Measurements from ENCODE around the gene SYT17.

Gene SYT17, protein sequence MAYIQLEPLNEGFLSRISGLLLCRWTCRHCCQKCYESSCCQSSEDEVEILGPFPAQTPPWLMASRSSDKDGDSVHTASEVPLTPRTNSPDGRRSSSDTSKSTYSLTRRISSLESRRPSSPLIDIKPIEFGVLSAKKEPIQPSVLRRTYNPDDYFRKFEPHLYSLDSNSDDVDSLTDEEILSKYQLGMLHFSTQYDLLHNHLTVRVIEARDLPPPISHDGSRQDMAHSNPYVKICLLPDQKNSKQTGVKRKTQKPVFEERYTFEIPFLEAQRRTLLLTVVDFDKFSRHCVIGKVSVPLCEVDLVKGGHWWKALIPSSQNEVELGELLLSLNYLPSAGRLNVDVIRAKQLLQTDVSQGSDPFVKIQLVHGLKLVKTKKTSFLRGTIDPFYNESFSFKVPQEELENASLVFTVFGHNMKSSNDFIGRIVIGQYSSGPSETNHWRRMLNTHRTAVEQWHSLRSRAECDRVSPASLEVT

DNA sequence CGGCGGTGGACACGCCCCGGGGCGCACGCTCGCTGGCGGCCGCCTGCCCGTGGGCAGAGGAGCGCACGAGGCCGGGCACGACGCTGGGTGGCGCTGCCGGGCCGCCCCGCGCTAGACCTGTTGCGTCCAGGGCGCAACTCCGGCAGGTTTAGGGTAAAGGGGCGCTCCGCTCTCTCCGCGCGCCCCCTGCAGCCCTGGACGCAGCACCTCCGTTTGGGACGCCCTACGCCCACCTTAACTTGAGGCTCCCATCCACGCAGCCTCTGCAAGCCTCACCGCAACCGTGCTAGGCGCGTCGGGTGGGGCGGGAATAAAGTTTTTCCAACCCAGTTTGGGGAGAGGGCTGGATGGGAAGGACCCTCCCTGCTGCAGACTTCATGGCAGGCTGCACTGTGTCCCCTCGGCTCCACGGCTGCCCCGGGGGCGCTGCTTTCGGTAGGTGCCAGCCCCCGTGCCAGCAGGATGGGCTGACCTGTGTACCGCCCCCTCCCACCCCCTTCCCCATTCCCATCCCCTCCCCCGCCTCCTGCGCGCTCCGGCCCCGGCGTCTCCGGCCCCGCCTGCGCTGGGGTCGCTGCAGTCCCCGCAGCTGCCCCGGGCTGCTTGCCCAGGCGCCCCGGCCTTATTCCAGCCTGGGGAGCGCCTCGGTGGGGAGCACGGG is at the start of gene SYT17:
TSS of gene SYT17 (plus strand) at position 531 of the 661 bp plus-strand sequence. CDS start 407 bp downstream, outside the sequence.
- no peak for DNase-seq (ENCODE audit: low spot score)

DNA sequence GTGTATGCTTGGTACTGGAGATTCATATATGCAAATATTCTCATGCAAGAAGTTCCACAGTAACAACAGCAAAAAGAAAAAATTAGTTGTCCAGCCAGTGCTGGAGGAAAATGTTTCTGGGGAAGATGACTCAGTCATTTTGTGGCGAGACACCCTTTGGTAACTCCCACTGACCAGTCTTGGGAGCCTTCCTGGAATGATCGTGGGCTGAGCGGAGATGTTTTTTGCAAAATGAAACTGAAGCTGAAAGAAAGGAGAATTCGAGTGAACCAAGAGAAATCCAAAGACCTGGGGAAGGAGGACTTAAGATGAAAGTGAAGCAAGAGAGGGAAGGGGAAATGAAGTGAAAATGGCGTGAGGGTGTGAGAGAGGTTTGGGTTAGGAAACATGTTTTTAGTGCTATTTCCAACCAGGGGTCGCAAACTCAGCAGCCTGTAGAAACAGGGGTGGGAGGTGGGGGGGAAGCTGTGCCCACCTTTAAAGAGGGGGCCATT is 49.1 kb upstream of the SYT17 start:
- no peak for DNase-seq (ENCODE audit: low spot score)

DNA sequence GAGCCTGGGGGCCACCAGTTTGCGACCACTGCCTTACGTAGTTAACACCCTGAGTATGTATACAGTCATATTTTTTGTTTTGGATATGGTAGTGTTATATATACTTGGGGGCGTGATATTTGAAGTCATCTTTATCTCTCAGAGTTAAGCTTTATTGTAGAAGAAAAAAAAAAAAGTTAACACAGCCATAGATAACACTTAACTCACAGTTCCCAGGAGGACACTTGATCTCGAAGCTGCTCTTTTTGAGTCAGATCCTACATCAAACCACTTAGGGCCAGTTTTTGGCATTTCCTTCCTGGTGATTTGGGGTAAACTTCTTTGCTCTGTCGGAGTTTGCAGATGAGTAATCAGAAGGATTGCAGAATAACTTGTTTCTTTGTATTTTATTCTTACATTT is 48.5 kb upstream of the SYT17 start:
- no peak for DNase-seq (ENCODE audit: low spot score)

DNA sequence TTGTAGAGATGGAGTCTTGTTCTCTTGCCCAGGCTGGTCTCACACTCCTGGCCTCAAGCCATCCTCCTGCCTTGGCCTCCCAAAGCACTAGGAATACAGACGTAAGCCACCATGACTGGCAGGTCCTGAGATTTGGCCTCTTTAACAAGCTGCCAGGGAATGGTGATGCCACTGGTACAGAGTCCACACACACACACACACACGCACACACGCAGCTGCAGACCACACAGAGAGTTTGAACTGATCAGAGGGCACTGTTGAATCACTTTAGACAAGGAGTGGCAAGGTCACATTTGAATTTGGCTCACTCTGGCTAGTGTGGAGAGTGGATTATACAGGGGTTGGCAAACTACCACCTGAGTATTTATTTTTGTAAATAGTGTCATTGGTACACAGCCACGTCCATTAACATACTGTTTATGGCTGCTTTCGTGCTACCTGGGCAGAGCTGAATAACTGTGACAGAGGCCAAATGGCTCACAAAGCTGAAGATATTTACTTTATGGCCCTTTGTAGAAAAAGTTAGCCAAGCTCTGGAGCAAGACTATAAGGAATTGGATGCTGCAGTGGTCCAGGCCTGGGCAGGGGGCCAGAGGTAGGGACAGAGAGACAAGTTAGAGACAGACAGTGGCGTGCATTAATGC is 44.4 kb upstream of the SYT17 start:
- no peak for DNase-seq (ENCODE audit: low spot score)

DNA sequence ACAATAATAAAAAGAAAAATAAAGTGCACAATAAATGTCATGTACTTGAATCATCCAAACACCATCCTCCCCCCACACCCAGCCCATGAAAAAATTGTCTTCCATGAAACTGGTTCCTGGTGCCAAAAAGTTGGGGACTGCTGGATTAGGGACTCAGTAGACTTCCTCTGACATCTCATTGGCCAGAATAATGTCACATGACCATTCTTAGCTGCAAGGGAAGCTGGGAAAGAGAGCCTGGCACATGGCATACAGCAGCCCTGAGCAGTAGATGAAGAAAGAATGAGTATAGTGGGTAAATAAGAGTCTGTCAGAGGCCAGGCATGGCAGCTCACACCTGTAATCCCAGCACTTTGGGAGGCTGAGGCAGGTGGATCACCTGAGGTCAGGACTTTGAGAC is 41.7 kb upstream of the SYT17 start:
- DNase-seq (ENCODE audit: low spot score): no peak

DNA sequence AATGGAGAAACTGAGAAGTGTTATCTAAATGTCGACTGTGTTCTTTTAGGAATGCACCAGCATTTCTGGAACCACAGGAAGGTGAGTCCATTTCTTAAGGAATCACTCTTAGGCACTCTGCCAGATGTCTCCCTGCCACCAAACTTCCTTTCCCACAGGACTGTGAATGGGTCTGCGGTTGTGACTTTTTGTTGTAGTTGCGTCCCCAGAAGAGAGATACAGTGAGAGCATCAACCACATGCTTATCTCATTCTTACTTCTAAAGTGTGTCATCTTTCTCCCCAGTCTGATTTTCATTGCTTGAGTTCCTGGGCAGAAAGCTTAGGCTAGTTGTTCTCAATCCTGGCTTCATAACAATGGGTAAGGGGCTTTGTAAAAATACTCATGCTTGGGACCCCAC is 40.8 kb upstream of the SYT17 start:
- no peak for DNase-seq (ENCODE audit: low spot score)

DNA sequence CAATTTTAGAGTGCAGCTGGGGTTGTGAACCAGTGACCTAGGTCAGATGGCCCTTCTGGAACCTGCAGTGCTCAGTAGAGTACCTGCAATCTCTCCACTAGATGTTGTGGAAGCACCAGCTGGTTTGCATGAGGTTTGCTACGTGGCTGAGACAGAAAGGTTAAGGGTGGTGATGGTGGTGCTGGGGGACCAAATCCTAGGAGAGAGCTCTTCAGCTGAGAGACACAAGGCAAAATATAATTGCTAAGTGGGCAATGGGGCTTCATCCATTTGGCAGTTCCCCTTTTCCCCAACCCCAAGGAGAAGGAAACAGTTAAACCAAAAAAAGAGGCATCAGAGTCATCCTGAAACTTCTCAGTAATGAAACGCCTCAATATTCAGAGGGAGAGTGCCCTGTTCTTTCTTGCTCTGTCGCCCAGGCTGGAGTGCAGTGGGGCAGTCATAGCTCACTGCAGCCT is 40.3 kb upstream of the SYT17 start:
- no peak for DNase-seq (ENCODE audit: low spot score)

DNA sequence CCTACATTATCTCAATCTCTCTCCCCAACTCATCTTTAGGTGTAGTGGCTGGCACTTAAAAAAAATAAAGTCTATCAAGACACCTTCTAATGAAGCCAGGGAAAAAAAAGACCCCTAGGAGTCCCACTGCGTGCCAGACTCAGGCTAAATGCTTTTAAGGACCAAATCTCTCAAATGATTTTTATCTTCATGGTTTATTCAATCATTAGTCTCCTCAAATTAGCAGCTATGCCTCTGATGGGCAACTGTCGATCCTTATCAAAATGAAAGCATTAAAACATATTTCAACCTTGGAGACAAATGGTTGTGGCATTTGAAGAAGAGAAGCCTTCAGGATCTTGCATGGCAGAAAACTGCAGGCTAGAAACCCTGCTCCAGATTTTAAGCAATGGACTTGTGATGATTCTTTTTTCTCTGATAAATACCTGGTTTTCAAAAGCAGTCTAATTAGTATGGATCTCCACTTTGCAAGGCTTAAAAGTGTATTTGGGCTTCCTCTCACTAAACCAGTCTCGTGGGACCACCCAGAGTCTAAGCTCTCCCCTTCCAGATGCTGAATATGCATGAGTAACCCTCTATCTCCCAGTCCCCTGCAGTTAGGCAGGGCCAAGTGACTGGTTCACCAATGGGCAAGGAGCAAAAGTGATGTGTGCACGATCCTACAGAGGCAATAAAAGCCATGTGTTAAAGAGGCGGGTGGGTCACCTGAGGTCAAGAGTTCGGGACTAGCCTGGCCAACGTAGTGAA is 39.4 kb upstream of the SYT17 start:
- DNase-seq (ENCODE audit: low spot score): no peak

DNA sequence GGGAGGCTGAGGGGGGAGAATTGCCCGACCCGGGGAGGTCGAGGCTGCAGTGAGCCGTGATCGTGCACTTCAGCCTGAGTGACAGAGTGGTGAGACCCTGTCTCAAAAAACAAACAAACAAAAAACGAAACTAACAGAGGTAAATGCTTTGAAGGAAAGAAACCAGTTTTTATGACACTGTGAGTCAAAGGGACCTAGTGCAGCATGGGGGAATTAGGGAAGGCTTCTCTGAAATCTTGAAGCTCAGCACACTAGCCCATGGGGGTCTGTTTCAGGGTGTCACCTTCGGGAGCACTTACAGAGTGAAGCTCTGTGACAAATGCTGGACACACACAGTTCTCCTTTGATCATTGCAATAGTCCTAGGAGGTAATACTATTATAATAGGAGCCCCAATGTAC is 37.7 kb upstream of the SYT17 start:
- no peak for DNase-seq (ENCODE audit: low spot score)

DNA sequence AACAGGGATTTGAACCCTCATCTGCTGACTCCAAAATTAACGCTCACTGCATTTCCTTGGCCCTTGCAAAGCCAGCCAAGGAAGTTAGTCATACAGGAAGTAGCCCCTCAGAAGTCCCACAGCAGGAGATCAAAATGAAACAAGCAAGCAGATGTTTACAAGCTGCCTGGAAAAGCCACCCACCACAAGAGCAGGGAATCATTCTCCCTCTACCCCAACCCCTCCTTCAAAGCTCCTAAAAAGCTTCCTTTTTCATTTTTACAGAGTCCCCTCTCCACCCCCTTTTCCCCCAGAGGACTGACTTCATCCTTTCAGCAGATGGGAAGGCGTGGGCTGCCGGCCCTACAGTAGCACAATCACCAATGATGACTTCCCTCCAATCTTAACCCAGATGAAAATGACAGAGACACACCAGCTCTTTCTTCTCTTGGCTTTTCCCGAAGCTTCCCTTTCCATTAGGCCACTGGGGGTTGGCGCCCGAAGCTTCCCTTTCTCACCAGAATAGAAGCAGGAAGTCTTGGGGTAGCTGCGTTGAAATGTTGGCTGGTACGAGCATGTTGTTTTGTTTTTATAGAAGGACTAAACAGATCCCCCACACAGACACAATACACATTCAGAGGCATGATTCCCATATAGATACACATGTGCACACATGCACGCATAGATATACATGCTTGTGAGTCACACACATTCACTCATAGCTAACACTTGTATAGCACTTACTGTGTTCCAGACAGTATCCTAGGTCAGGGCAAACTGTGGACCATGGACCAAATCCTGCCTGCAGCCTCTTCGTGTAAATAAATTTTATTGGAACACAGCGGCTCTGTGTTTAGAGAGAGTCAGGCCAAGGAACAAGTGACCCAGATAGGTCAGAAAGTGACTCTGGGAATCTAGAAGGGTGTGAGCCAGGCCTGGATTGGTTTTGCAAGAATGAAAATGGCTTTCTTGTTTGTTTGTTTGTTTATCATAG is 36.9 kb upstream of the SYT17 start:
- DNase-seq (ENCODE audit: low spot score): no peak

DNA sequence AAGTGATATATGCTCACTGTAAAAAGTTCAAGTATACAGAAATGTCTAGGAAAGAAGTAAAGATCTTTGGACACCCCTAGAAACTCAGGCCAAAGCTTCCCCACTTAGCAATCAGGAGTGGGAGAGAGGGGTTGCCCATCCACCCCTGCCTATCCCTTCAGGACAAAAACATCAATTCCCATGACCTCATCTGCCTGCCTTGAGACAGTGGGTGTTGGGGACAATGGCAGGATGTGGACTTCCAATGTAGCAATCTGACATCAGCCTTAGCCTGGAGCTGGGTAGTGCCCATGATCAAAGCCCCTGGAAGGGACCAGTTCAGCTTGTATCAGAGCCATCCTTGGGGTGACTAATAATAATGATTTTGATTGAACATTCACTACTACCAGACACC is 36.2 kb upstream of the SYT17 start:
- DNase-seq (ENCODE audit: low spot score): no peak

DNA sequence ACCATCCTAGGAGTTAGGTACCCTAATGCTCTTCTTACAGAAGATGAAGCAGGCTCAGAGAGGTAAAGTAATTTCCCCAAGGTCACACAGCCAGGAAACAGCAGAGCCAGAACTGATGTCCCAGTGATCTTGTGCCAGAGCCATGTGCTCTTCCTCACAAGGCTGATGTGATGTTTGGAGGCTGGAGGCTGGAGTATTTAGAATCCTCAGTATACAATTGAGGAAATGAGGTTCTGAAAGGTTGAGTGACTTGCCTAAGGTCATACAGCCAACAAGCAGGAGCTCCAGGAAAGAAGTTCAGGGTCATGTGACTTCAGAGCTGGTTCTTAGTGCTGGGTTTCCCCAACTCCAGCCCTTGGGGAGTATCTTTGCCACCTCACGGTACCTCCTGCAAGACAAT is 35.8 kb upstream of the SYT17 start:
- no peak for DNase-seq (ENCODE audit: low spot score)

DNA sequence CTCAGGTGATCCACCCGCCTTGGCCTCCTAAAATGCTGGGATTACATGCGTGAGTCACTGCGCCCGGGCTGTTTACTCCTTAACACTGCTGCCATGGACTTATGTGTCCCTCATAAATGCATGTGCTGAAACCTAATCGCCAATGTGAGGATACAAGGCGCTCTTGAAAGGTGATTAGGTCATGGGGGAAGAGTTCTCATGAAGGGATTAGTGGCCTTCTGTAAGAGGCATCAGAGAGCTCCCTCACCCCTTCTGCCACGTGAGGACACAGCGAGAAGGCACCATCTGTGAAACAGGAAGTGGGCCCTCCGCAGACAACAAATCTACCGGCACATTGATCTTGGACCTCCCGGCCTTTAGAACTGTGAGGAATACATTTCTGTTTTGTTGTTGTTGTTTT is 35.1 kb upstream of the SYT17 start:
- DNase-seq (ENCODE audit: low spot score): no peak

DNA sequence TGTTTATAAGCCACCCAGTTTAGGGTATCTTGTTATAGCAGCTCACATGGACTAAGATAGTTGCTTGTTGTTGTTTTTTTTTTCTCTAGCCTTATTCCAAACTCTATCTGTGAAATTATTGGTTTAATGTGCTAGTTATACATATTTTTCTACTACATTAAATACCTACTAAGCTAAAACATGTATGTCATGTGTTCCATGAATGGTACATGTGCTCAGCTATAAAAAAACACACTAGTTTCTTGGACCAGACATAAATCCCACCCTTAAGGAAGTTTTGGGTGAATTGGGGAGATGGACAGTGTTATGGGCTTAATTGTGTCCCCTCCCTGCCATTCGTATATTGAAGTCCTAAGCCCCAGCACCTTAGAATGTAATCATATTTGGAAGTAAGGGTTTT is 34.4 kb upstream of the SYT17 start:
- DNase-seq (ENCODE audit: low spot score): no peak

DNA sequence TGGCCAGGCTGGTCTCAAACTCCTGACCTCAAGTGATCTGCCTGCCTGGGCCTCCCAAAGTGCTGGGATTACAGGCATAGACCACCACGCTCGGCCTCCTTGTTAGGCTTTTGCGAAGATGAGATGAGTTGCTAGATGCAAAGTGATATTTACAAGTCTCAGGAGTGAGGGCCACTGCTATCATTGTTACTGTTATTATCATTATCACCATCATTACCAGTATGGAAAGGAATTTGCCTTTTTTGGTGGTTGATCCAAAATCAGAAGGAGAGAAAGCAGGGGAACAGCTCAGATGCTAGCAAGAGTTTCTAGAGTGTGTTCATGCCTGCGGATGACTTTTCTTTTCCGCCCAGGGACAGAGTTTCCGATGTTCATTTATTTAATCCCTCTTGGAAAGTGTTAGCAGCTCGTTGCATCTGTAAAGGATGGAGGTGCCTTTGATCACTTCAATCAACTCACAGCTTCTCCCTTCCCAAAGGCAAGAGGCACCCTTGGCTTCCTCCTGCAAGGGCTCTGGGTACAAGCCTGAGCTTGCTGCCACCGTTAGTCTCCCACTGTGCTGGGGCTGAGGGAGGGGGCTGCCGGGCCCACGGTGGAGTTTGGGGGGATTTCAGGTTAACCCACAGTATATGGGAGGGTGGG is 32.7 kb upstream of the SYT17 start:
- DNase-seq (ENCODE audit: low spot score): no peak

DNA sequence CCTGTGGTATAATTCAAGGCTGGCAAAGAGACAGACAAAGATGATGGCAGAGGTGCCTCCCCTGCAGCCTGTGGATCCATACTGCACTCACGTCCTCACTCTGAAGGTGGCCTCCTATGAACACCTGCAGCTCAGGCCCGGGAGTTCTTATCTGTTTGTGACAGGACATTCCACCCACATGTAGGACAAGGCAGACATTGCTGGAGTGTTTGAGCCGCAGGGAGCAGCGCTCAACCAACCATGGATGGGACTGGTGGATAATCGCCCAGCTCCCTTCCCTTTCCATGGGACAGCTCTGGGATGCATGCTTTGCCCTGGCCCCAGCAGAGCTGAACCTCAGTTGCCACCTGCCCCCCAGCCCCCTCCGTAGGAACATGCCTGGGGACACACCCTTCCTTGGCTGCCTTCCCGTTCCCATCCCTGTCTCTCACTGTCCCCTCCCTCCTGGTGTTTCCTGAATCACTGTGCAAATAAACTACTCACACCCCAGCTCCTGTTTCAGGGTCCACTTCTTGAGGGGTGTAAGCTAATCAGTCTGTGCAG is 32.1 kb upstream of the SYT17 start:
- DNase-seq (ENCODE audit: low spot score): no peak

DNA sequence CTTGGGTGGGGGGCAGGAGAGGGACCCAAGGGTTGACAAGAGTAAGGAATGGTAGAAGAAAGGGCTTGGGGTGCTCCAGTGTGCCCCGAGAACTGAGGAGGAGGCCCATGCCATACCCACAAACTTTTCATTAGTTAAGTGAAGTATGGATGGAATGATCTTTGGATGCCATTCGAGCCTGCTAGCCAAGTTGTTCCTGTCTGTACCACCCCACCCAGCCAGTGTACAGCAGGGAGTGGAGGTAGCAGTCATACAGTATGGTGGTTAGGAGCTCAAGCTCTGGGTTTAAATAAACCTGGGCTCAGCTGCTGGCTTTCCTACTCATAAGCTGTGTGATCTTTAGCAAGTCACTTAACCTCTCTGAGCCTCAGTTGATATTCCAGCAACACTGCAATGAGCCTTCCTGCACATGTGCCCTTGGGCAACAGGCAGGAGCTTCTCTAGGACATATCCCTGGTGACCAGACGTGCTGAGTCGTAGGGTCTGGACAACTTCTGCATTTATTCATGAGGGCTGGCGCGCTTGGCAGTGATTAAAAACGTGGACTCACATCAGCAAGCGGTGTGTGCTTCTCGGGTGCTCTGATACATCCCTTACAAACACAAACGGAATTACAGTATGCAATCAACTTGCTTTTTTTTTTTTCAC is 31.4 kb upstream of the SYT17 start:
- DNase-seq (ENCODE audit: low spot score): no peak

DNA sequence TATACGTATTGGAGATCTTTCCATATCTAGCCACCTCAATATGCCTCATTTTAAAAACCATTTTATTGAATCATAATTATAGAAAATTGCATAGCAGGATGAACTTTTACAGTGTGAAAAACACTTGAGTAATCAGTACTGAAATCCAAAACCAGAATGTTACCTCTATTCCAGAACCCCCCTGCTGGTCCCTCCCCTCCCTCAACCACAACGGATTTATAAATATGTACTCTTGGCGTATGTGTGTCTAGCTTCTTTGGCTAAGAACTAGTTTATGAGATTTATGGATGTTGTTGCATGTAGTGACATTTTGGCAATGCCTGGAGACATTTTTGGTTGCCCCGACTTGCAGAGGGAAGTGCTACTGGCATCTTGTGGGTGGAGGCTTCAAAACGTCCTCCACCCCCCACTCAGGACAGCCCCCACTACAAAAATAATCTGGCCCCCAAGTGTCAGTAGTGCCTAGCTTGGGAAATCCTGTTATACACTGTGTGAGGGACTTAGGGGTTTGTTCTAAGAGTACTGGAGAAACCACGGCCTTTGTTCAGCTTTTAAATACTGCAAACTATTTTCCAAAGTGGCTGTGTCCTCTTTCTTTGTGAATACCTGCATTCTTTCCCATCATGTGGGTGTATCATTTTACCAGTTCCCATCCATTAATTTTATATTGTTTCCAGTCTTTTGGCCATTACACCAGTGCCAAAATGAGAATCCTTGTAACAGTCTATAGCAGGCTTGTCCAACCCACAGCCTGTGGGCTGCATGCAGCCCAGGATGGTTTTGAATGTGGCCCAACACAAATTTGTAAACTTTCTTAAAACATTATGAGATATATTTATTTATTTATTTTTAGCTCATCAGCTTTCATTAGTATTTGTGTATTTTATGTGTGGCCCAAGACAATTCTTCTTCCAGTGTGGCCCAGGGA is 30.6 kb upstream of the SYT17 start:
- DNase-seq (ENCODE audit: low spot score): no peak
